Tibial artery (tissue), 4 donors: ENCODE results near the gene PPP1R1B.

Experiments used
- DNase-seq, 2 donors: peaks; one replicate each; pipeline ENCODE4 v3.0.0-alpha.2; 2019
- H3K27ac ChIP-seq, 2 donors: fragments of 200-600 bp; sonication (generic) in 1 of 2; 1 replicate in 1 of 2; 2 replicates in 1 of 2; pipeline ENCODE4 v1.5.1; 2018 to 2019; ENCODE audit warnings: mild to moderate bottlenecking in 1 of 2
- H3K27me3 ChIP-seq, 2 donors: fragments of 200-600 bp; sonication (generic) in 1 of 2; one replicate each; pipeline versions ENCODE4 v1.5.1 to v1.6.0; 2016 to 2019
- H3K36me3 ChIP-seq, 3 donors: fragments of 200-600 bp; sonication (generic) in 2 of 3; one replicate each; pipeline ENCODE4 v1.5.1; 2016 to 2019; ENCODE audit warnings: mild to moderate bottlenecking in 2 of 3
- H3K4me1 ChIP-seq, 4 donors: fragments of 200-600 bp; sonication (generic) in 2 of 4; 1 replicate in 3 of 4; 2 replicates in 1 of 4; pipeline ENCODE4 v1.5.1; 2016 to 2019
- H3K4me3 ChIP-seq, 2 donors: fragments of 200-600 bp; sonication (generic) in 1 of 2; 1 replicate in 1 of 2; 2 replicates in 1 of 2; pipeline ENCODE4 v1.5.1; 2018 to 2019; ENCODE audit warnings: mild to moderate bottlenecking in 2 of 2
- H3K9me3 ChIP-seq, 3 donors: fragments of 200-600 bp; sonication (generic) in 1 of 3; one replicate each; pipeline ENCODE4 v1.5.1; 2016 to 2019
- CTCF ChIP-seq, 2 experiments: fragments of 200-600 bp in 1 of 2; fragments of 450-650 bp in 1 of 2; IDR thresholded peaks; one replicate each; pipeline ENCODE4 v1.5.1; 2017 to 2019; ENCODE audit warnings: antibody characterized with exemption in 2 of 2, mild to moderate bottlenecking in 1 of 2, moderate library complexity in 1 of 2
- intact Hi-C: fragments of 100-400 bp; cut with DNase I; formaldehyde crosslinking; loops from one replicate; pipeline ENCODE4 v1.15.0; 2023; ENCODE audit warnings: low total_unique reads

PPP1R1B gene

GRCh38 chr17:39614545-39615157, 12.1 kb upstream of the PPP1R1B start:
- H3K27me3 ChIP-seq = peaks cover 0 to 64% of the 10 kb centered on the region in 2 donors
- DNase-seq = no peak
- intact Hi-C loops = no loop called here

GRCh38 chr17:39615434-39615833, 11.3 kb upstream of the PPP1R1B start:
- Histone ChIP-seq H3K27ac (no peak overlapping the region), H3K4me3 (no peak overlapping the region), H3K27me3 (peaks cover 0 to 63% of the 10 kb centered on the region in 2 donors), H3K36me3 (no peaks in the 10 kb centered on the region), H3K4me1 (peaks cover 0 to 23% (median 11%) of the 10 kb centered on the region in 4 donors), H3K9me3 (no peaks in the 10 kb centered on the region)
- no peak for TF ChIP-seq CTCF (IDR thresholded peaks at IDR 0.05)
- intact Hi-C loops = no loop called here
- DNase-seq = no peak

More at GRCh38 chr17:39614545-39615157, 12.1 kb upstream of the PPP1R1B start:
- peaks cover 0 to 23% (median 11%) of the 10 kb centered on the region in 4 donors for H3K4me1 ChIP-seq
- no peak for TF ChIP-seq CTCF (IDR thresholded peaks at IDR 0.05)
- H3K4me3 ChIP-seq = no peak overlapping the region
- H3K27ac ChIP-seq = no peak overlapping the region
- H3K9me3 ChIP-seq = no peaks in the 10 kb centered on the region
- no peaks in the 10 kb centered on the region for H3K36me3 ChIP-seq

- peak overlapping the region in 1 of 2 donors; percentile 63 for H3K4me3 ChIP-seq
- H3K27ac ChIP-seq = no peak overlapping the region
- H3K4me1 ChIP-seq = peaks cover 0 to 24% (median 12%) of the 10 kb centered on the region in 4 donors
- H3K9me3 ChIP-seq = no peaks in the 10 kb centered on the region
- intact Hi-C loops = no loop called here
- peaks cover 0 to 62% of the 10 kb centered on the region in 2 donors for H3K27me3 ChIP-seq
- no peaks in the 10 kb centered on the region for H3K36me3 ChIP-seq
- DNase-seq = no peak
- TF ChIP-seq CTCF (IDR thresholded peaks at IDR 0.05) = no peak
These were observed 9.7 kb upstream of the PPP1R1B start for GRCh38 chr17:39617100-39617445.

- H3K27me3 ChIP-seq = peaks cover 0 to 57% of the 10 kb centered on the region in 2 donors
- TF ChIP-seq CTCF (IDR thresholded peaks at IDR 0.05) = no peak
- H3K4me3 ChIP-seq = peak overlapping the region; percentile 49 to 63
- no peaks in the 10 kb centered on the region for H3K9me3 ChIP-seq
- DNase-seq = peak in 1 of 2 donors; percentile 51
- peak overlapping the region in 1 of 2 donors; percentile 10 for H3K27ac ChIP-seq
- peaks cover 0 to 28% (median 13%) of the 10 kb centered on the region in 4 donors for H3K4me1 ChIP-seq
- intact Hi-C loops = no loop called here
- no peaks in the 10 kb centered on the region for H3K36me3 ChIP-seq
These were observed 9.1 kb upstream of the PPP1R1B start for GRCh38 chr17:39617446-39618245.

- Histone ChIP-seq H3K36me3 (no peaks in the 10 kb centered on the region), H3K4me3 (peak overlapping the region; percentile 49 to 63), H3K27ac (peak overlapping the region in 1 of 2 donors; percentile 10), H3K9me3 (no peaks in the 10 kb centered on the region), H3K4me1 (peaks cover 0 to 32% (median 13%) of the 10 kb centered on the region in 4 donors), H3K27me3 (peaks cover 0 to 49% of the 10 kb centered on the region in 2 donors)
- no peak for DNase-seq
- no peak for TF ChIP-seq CTCF (IDR thresholded peaks at IDR 0.05)
- intact Hi-C loops = no loop called here
These were observed 8.4 kb upstream of the PPP1R1B start for GRCh38 chr17:39618246-39618913.
